ENCODE data around the gene ALPI.

Gene ALPI

DNA sequence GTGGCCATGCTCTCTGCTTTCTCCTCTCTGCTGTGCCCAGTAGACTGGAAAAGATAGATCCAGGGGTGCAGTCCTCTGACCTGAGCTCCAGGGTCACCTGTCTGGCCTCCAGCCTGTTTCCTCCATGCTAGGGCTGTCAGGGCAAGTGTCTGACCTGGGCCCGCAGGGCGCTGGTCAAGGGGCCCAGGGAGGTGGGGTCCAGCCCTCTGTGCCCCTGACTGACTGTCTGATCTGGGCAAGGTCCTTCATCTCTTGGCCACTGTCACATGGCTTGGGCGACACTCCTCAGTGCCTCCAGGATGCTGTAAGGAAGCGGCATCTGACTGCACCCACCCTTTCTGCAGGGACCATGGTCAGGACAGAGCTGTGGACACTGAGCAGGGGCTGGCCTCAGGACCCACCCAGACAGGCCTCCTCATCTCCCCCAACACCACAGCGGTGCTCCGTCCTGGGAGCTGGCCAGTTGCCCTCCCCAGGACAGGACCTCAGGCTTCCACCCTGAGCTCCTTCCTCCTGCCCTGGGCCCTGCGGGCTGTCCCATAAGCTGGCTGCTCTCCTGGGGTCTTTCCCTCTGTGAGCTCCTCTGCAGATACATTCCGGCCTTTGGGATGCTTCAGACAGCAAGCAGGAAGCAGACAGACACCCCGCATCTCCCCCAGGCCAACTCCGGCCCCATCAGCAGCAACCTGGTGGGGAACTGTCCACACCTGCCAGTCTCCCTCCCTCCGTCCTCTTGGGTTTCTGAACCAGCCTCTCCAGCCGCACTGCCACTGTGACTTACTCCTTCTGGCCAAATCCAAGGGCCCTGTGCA is 21.2 kb upstream of the ALPI start:
- TF ChIP-seq, protein P1, sequence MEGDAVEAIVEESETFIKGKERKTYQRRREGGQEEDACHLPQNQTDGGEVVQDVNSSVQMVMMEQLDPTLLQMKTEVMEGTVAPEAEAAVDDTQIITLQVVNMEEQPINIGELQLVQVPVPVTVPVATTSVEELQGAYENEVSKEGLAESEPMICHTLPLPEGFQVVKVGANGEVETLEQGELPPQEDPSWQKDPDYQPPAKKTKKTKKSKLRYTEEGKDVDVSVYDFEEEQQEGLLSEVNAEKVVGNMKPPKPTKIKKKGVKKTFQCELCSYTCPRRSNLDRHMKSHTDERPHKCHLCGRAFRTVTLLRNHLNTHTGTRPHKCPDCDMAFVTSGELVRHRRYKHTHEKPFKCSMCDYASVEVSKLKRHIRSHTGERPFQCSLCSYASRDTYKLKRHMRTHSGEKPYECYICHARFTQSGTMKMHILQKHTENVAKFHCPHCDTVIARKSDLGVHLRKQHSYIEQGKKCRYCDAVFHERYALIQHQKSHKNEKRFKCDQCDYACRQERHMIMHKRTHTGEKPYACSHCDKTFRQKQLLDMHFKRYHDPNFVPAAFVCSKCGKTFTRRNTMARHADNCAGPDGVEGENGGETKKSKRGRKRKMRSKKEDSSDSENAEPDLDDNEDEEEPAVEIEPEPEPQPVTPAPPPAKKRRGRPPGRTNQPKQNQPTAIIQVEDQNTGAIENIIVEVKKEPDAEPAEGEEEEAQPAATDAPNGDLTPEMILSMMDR (conservative IDR thresholded peaks at IDR 0.05; ENCODE audit: low read depth) = no peak
- no peak overlapping the region for H3K27ac ChIP-seq
- DNase-seq (ENCODE audit: low spot score) = no peak
- POLR2A ChIA-PET (ENCODE audit: low non-redundant PET) = no interaction called here
- CTCF ChIA-PET = interaction anchor here (0.6 to 1.5 kb wide), 5 partner anchors 10 to 580 kb away, joined by 3 to 7 read pairs (median 3); no protein-coding TSS in a partner anchor

DNA sequence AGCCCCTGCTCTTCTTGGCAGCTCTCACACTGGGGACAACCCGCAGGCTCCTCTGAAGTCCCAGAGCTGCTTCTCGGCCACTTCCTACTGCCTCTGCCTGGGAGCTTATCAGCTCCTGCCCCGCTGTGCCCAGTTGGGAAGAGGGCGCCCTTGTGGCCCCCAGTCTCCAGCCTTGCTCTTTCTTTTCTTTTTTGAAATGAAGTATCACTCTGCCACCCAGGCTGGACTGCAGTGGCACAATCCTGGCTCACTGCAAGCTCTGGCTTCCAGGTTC is 20.6 kb upstream of the ALPI start:
- POLR2A ChIA-PET (ENCODE audit: low non-redundant PET) = no interaction called here
- TF ChIP-seq, protein P1 (conservative IDR thresholded peaks at IDR 0.05; ENCODE audit: low read depth) = no peak

DNA sequence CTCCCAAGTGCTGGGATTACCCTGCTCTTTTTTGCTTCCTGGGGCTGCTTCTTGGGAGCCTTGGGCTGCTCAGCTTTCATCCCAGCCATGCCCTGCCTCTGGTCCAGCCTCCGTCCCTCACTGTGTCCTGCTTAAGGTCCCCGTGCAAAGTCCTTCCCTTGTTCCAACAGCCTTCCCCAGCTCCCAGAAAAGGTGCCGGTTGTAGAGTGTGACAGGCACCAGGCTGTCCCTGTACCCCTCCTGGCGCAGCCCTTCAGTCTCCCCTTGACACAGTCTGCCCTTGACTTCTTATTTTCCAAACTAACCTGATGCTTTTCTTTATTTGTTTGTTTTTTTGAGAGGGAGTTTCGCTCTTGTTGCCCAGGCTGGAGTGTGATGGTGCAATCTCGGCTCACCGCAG is 20.1 kb upstream of the ALPI start:
- ChIA-PET CTCF (interaction anchor here (0.6 to 1.8 kb wide), 4 partner anchors 9 to 580 kb away, joined by 3 to 9 read pairs (median 5); no protein-coding TSS in a partner anchor), POLR2A (ENCODE audit: low non-redundant PET) (no interaction called here)
- no peak overlapping the region for H3K27ac ChIP-seq
- TF ChIP-seq, protein P1 (conservative IDR thresholded peaks at IDR 0.05; ENCODE audit: low read depth) = no peak
- DNase-seq (ENCODE audit: low spot score) = no peak

More for the DNA sequence above, 20.6 kb upstream of the ALPI start:
- no peak overlapping the region for H3K27ac ChIP-seq
- CTCF ChIA-PET = interaction anchor here (0.6 to 1.5 kb wide), 4 partner anchors 9 to 579 kb away, joined by 3 to 7 read pairs (median 3); no protein-coding TSS in a partner anchor
- DNase-seq (ENCODE audit: low spot score) = no peak

DNA sequence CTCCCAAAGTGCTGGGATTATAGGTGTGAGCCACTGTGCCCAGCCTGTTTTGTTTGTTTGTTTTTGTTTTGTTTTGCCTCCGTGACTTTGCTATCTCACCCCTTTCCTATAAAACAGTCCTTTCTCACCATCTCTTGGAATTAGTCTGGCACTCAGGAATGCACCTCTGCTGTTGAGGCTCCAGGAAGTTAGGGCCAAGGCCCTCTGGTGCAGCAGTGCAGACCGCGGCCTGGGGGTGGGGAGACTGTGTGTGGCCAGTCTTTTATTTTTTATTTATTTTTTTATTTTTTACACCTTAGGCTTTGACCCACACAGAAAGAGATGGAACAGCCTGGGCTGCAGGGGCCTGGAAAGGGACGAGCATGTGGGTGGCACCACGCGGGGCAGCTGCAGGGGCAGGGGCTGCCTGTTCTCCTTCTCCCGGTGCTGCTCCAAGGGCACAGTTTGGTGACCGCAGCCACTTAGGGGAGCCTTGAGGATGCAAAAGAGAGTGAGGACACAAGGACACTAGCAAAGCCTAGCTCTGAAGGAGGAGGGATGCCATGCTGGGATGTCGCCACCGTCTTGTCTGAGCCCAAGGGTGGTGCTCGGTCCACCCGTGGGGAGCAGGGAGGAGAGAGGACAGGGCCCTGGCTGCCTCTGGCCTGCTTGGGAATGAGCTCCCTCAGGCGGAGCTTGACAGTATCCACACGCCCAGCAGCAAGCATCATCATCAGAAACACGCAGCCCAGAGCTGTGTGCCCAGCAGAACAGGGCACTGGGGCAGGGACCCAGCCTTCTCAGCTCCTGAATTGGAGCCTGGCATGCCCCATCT is 19.4 kb upstream of the ALPI start:
- no peak for DNase-seq (ENCODE audit: low spot score)
- TF ChIP-seq, protein P1 (conservative IDR thresholded peaks at IDR 0.05; ENCODE audit: low read depth) = no peak
- ChIA-PET POLR2A (ENCODE audit: low non-redundant PET) (no interaction called here), CTCF (interaction anchor here (0.7 to 1.8 kb wide), 3 partner anchors 11 to 103 kb away, joined by 3 to 9 read pairs (median 3); no protein-coding TSS in a partner anchor)
- no peak overlapping the region for H3K27ac ChIP-seq

DNA sequence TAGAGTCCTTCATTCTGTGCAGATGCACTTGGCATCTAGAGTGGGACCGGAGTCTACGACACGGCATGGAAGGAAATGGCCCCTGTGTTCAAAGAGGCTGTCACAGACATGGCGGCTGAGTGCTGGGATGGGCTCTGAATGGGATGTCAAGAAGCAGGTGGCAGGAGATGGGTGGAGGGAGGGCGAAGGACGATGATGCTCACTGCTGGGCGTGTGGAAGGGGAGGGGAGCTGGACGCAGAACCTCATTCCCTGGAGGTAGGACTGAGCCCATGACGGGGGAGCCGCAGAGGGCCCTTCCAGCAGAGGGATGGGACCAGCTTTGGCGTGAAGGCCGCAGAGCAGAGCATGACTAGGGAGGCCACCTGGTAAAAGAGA is 18.8 kb upstream of the ALPI start:
- H3K27ac ChIP-seq = no peak overlapping the region
- ChIA-PET POLR2A (ENCODE audit: low non-redundant PET) (no interaction called here), CTCF (interaction anchor here (1.1 to 1.8 kb wide), 2 partner anchors 10 to 103 kb away, joined by 3 to 9 read pairs; no protein-coding TSS in a partner anchor)
- DNase-seq (ENCODE audit: low spot score) = no peak
- TF ChIP-seq, protein P1 (conservative IDR thresholded peaks at IDR 0.05; ENCODE audit: low read depth) = no peak

DNA sequence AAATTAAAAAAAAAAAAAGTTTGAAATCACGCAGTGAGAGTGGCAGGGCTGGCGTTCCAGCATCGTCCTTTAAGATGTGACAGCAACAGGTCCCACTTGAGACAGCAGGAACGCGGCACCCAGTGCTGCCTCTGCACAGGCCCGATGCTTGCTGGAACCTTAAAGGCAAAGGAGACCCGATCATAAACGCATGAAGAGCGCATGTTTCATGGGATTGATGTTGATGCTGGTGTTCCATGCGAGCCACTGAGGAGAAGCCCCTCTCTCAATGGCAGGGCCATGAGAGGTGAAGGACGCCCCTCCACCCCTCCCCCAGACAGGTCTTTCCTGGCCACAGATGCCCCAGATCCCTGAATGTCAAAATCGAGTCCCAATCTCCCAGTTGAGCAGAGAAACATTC is 17.9 kb upstream of the ALPI start:
- POLR2A ChIA-PET (ENCODE audit: low non-redundant PET) = no interaction called here
- CTCF ChIA-PET = interaction anchor here (1.1 kb wide), 1 partner anchor 9 kb away, joined by 3 read pairs; no protein-coding TSS in a partner anchor
- DNase-seq (ENCODE audit: low spot score) = no peak
- H3K27ac ChIP-seq = no peak overlapping the region
- TF ChIP-seq, protein P1 (conservative IDR thresholded peaks at IDR 0.05; ENCODE audit: low read depth) = no peak

All from RWPE1 (cell line).